Choroid plexus epithelial cell (primary cell): Measurements from ENCODE around the gene KCTD16.

Experiments used
- DNase-seq: peaks from one replicate; pipeline ENCODE4 v3.0.0-alpha.2; 2010; ENCODE audit warnings: low read depth
- H3K4me3 ChIP-seq: 2 replicates; pipeline ENCODE4 v1.5.1; 2011; ENCODE audit warnings: low read depth, mild to moderate bottlenecking, control low read depth, low read length, moderate library complexity
- CTCF ChIP-seq: conservative IDR thresholded peaks from 2 replicates; pipeline ENCODE4 v1.5.1; 2011; ENCODE audit warnings: low read depth, mild to moderate bottlenecking, control low read depth, inconsistent platforms, low read length, moderate library complexity

KCTD16 gene

GRCh38 chr5:144329681-144330080 is 159.0 kb downstream of the KCTD16 start:
- no peak overlapping the region for H3K4me3 ChIP-seq
- no peak for DNase-seq
- TF ChIP-seq CTCF, result no peak

GRCh38 chr5:144331361-144331760 is 160.7 kb downstream of the KCTD16 start:
- no peak for TF ChIP-seq CTCF
- no peak for DNase-seq
- H3K4me3 ChIP-seq, result no peak overlapping the region

GRCh38 chr5:144332265-144332664 is 161.6 kb downstream of the KCTD16 start:
- peak; percentile 33 for TF ChIP-seq CTCF
- H3K4me3 ChIP-seq, result no peak overlapping the region
- peak; percentile 13 for DNase-seq

- no peak for TF ChIP-seq CTCF
- H3K4me3 ChIP-seq, result no peak overlapping the region
- peak; percentile 6 for DNase-seq
Measured at GRCh38 chr5:144333336-144333920, 162.8 kb downstream of the KCTD16 start.

- TF ChIP-seq CTCF, result no peak
- H3K4me3 ChIP-seq, result no peak overlapping the region
- no peak for DNase-seq
Measured at GRCh38 chr5:144335561-144335960, 164.9 kb downstream of the KCTD16 start.

- no peak overlapping the region for H3K4me3 ChIP-seq
- DNase-seq, result no peak
- no peak for TF ChIP-seq CTCF
Measured at GRCh38 chr5:144336191-144336961, 165.7 kb downstream of the KCTD16 start.

GRCh38 chr5:144352330-144352729 is 181.7 kb downstream of the KCTD16 start:
- DNase-seq, result no peak

More at GRCh38 chr5:144352330-144352729, 181.7 kb downstream of the KCTD16 start:
- no peak overlapping the region for H3K4me3 ChIP-seq
- TF ChIP-seq CTCF, result no peak
